Measurements from ENCODE around the gene GARIN1A. TPM values are rescaled to one million over a fixed set of nuclear protein-coding genes. Genes with fewer than 3 reads are reported as not detected.
"Not testable (repeated sequence)": the region's sequence is repeated elsewhere in the genome, so short reads cannot be mapped to it uniquely, and the experiment has no call there.

GARIN1A gene
- total RNA-seq, result 1 to 10 TPM; 2.6 to 2.7 TPM

DNA sequence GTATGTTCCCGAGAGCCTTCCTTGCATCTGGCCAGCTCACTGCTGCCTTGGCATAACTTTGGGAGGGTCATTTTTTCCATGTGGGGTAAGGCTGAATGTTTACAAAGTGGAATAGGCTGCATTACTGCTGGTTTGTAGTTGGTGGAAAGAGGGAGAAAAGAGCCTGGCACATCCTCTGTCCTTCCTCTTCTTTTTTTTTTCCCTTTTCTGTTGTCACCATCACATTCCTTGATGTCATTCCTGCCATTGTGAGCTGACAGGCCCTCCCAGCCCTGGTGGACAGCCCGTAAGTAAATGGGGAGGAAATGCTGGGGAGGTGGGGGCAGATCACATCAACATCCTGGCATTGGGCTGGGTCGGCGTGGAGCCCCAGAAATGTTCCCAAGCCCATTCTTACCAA, at the start of gene GARIN1A:
Gene GARIN1A (plus strand): TSS at position 301 of the 400 bp plus-strand sequence. CDS start 106 bp downstream, outside the sequence.
- H3K27me3 Mint-ChIP-seq (ENCODE audit: low read depth), result peaks cover 40% of the 10 kb centered on the region
- H3K4me1 Mint-ChIP-seq (ENCODE audit: low read depth), result peaks cover 5% of the 10 kb centered on the region
- H3K36me3 Mint-ChIP-seq (ENCODE audit: insufficient read depth in 2 of 2), result no peaks in the 10 kb centered on the region
- H3K27ac Mint-ChIP-seq, result no peak within 1 kb of the TSS
- ATAC-seq (replicated peaks in 1 of 2) (no peak), DNase-seq (no peak)
- no peaks in the 10 kb centered on the region for H3K9me3 Mint-ChIP-seq
- H3K4me3 Mint-ChIP-seq, result no peak within 1 kb of the TSS

DNA sequence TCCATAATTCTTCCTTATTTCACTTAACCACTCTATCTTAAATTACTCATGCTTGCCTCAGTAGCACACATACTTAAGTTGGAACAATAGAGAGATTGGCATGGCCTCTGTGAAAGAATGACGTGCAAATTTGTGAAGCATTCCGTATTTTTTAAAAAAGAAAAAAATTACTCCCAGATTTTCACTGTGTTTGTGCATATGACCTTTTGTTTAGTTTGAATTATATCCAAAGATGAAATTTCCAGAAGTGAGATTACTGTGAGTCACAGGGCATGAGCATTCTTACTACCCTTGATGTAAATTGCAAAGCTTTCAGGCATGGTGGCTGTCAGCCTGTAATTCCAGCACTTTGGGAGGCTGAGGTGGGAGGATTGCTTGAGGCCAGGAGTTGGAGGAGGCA, 45.0 kb upstream of the GARIN1A start:
- H3K4me1 Mint-ChIP-seq (ENCODE audit: low read depth); H3K27me3 Mint-ChIP-seq (ENCODE audit: low read depth); H3K27ac Mint-ChIP-seq; DNase-seq; ATAC-seq (replicated peaks in 1 of 2); H3K4me3 Mint-ChIP-seq; H3K9me3 Mint-ChIP-seq: not testable (repeated sequence)
- peaks cover 3 to 26% of the 10 kb centered on the region in 2 donors for H3K36me3 Mint-ChIP-seq (ENCODE audit: insufficient read depth in 2 of 2)

DNA sequence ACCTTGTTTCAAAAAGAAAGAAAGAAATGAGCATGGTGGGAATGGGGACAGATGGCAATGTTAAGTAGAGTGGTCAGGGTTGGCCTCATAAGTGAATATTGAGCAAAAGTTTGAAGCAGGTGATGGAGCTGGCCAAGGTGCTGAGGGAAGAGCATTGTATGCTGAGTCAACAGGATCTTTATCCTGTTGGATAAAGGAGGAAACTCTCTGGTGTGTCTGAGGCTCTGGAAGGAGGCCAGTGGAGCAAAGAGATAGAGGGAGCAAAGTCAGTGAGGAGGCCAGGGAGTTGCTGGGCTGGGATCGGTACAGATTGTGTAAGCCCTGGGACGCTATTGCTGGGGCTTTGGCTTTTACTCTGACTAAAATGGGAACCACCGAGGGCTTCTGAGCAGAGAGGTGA, 38.2 kb upstream of the GARIN1A start:
- not testable (repeated sequence) for ATAC-seq (replicated peaks in 1 of 2); H3K27ac Mint-ChIP-seq; H3K9me3 Mint-ChIP-seq; H3K4me3 Mint-ChIP-seq; H3K27me3 Mint-ChIP-seq (ENCODE audit: low read depth); DNase-seq; H3K4me1 Mint-ChIP-seq (ENCODE audit: low read depth)
- H3K36me3 Mint-ChIP-seq (ENCODE audit: insufficient read depth in 2 of 2), result peaks cover 7 to 22% of the 10 kb centered on the region in 2 donors

DNA sequence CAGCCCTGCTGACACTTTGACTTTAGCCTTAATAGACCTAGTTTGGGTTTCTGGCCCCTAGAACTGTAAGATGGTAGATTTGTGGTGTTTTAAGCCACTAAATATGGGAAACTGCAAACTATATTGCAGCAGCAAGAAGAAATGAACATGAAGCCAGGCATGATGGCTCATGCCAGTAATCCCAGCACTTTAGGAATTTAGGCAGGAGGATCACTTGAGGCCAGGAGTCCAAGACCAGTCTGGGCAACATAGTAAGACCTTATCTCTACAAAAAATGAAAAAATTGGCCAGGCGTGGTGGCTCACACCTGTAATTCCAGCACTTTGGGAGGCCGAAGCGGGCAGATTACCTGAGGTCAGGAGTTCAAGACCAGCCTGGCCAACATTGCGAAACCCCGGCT, 26.9 kb upstream of the GARIN1A start:
- H3K9me3 Mint-ChIP-seq; DNase-seq; H3K27ac Mint-ChIP-seq; H3K27me3 Mint-ChIP-seq (ENCODE audit: low read depth); ATAC-seq (replicated peaks in 1 of 2); H3K4me1 Mint-ChIP-seq (ENCODE audit: low read depth); H3K4me3 Mint-ChIP-seq; H3K36me3 Mint-ChIP-seq (ENCODE audit: insufficient read depth in 2 of 2): not testable (repeated sequence)

DNA sequence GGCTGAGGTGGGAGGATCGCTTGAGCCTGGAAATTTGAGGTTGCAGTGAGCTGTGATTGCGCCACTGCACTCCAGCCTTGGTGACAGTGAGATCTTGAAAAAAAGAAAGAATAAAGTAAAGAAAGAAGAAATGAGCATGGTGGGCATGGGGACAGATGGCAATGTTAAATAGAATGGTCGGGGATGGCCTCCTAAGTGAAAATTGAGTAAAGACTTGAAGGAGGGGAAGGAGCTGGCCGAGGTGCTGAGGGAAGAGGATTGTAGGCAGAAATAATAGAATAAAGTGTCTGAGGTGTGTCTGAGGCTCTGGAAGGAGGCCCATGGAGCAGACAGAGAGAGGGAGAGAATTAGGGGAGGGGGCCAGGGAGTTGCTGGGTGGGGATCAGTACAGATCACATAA, 26.2 kb upstream of the GARIN1A start:
- not testable (repeated sequence) for ATAC-seq (replicated peaks in 1 of 2); H3K27me3 Mint-ChIP-seq (ENCODE audit: low read depth); H3K9me3 Mint-ChIP-seq; H3K4me3 Mint-ChIP-seq; DNase-seq; H3K4me1 Mint-ChIP-seq (ENCODE audit: low read depth); H3K36me3 Mint-ChIP-seq (ENCODE audit: insufficient read depth in 2 of 2)
- peak overlapping the region; percentile 20 for H3K27ac Mint-ChIP-seq

DNA sequence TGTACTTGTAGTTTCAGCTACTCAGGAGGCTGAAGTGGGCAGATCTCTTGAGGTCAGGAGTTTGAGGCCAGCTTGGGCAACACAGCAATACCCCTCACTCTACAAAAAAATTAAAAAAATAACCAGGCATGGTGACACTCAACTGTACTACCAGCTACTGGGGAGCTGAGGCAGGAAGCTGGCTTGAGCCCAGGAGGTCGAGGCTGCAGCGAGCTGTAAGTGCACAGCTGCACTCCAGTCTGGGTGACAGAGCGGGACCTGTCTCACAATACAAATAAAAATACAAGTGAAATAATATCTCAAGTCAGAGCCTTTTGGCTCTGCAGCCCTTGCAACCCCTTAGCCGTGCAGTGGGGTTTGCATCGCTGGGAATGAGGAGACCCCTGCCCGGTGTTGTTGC, 25.2 kb upstream of the GARIN1A start:
- H3K9me3 Mint-ChIP-seq; H3K36me3 Mint-ChIP-seq (ENCODE audit: insufficient read depth in 2 of 2); ATAC-seq (replicated peaks in 1 of 2); DNase-seq; H3K27me3 Mint-ChIP-seq (ENCODE audit: low read depth); H3K4me1 Mint-ChIP-seq (ENCODE audit: low read depth); H3K27ac Mint-ChIP-seq; H3K4me3 Mint-ChIP-seq: not testable (repeated sequence)

DNA sequence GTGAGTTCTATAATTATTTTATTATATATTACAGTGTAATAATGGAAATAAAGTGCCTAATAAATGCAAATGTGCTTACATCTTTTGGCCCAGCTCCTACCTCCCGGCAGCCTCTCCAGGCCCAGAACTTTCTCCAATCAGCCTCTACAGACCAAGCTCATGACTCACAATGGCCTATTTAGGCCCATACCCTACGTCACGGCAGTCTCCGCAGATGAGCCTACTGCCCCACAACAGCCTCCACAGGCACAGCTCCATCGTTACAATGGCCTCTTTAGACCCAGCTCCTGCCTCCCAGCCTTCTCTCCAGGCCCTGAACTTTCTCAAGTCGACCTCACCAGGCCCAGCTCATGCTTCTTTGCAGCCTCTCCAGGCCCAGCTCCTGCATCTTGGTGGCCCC, 21.0 kb upstream of the GARIN1A start:
- not testable (repeated sequence) for H3K27ac Mint-ChIP-seq; H3K4me1 Mint-ChIP-seq (ENCODE audit: low read depth); DNase-seq; ATAC-seq (replicated peaks in 1 of 2); H3K9me3 Mint-ChIP-seq; H3K36me3 Mint-ChIP-seq (ENCODE audit: insufficient read depth in 2 of 2); H3K4me3 Mint-ChIP-seq; H3K27me3 Mint-ChIP-seq (ENCODE audit: low read depth)

DNA sequence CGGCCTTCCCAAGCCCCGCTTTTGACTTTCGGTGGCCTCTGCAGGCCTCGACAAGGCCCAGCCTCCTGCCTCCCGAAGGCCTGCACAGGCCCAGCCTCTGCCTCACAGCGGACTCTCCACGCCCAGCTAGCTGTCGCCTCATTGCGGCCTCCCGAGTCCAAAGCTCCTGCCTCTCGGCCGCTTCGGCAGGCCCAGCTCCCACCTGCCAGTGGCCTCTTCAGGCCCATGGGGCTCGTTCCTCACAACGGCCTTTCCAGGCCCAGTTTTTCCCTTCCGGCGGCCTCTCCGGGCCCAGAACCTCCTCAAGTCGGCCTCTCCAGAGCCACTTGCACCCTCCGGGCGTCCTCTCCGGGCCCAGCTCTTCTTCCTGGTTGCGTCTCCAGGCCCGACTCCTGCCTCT, 19.5 kb upstream of the GARIN1A start:
- H3K4me1 Mint-ChIP-seq (ENCODE audit: low read depth); H3K27me3 Mint-ChIP-seq (ENCODE audit: low read depth); ATAC-seq (replicated peaks in 1 of 2); H3K4me3 Mint-ChIP-seq; DNase-seq; H3K27ac Mint-ChIP-seq; H3K9me3 Mint-ChIP-seq; H3K36me3 Mint-ChIP-seq (ENCODE audit: insufficient read depth in 2 of 2): not testable (repeated sequence)

DNA sequence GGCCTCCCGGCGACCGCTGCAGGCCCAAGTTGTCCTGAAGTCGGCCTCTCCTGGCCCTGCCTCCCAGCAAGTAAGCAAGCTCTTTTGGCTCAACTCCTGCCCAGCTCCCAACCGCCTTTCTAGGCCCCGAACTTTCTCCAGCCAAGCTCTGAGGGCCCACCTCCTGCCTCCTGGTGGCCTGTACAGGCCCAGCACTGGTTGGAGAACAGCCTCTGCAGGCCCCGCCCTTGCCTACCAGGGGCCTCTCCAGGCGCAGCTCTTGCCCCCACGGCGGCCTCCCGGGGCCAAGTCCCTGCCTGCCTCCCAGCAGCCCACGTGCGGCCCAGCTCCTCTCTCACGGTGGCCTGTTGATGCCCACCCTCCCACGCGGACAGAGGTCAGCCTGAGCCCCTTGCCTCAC, 18.9 kb upstream of the GARIN1A start:
- H3K27ac Mint-ChIP-seq; H3K4me1 Mint-ChIP-seq (ENCODE audit: low read depth); H3K36me3 Mint-ChIP-seq (ENCODE audit: insufficient read depth in 2 of 2); H3K9me3 Mint-ChIP-seq; DNase-seq; H3K4me3 Mint-ChIP-seq; H3K27me3 Mint-ChIP-seq (ENCODE audit: low read depth); ATAC-seq (replicated peaks in 1 of 2): not testable (repeated sequence)

DNA sequence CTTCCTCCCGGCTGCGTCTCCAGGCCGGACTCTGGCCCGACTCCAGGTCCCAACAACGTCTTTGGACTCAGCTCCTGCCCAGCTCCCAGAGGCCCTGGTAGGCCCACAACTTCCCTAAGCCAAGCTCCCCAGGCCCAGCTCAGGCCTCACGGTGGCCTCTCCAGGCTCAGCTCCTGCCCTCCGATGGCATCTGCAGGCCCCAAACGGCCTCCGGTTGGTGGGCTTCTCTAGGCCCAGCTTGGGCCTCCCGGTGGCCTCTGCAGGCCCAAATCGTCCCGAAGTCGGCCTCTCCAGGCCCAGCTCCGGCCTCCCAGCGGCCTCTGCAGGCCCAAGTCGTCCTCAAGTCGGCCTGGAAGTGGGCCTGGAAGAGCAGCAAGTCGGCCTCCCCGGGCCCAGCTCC, 18.0 kb upstream of the GARIN1A start:
- H3K27ac Mint-ChIP-seq; H3K27me3 Mint-ChIP-seq (ENCODE audit: low read depth): not testable (repeated sequence)

DNA sequence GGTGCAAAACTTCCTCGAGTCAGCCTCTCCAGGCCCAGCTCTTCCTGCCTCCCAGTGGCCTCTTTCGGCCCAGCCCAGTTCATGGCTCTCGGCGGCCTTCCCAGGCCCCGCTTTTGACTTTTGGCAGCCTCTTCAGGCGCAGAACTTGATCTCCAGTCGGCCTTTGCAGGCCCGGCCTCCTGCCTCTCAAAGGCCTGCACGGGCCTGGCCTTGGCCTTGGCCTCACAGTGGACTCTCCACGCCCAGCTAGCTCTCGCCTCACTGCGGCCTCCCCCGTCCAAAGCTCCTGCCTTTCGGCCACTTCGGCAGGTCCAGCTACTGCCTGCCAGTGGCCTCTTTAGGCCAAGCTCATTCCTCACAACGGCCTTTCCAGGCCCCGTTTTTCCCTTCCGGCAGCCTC, 17.6 kb upstream of the GARIN1A start:
- H3K36me3 Mint-ChIP-seq (ENCODE audit: insufficient read depth in 2 of 2); H3K27me3 Mint-ChIP-seq (ENCODE audit: low read depth); H3K27ac Mint-ChIP-seq; H3K4me1 Mint-ChIP-seq (ENCODE audit: low read depth); H3K9me3 Mint-ChIP-seq; H3K4me3 Mint-ChIP-seq; ATAC-seq (replicated peaks in 1 of 2); DNase-seq: not testable (repeated sequence)

More for the DNA sequence above, 18.0 kb upstream of the GARIN1A start:
- DNase-seq; H3K9me3 Mint-ChIP-seq; H3K4me3 Mint-ChIP-seq; H3K4me1 Mint-ChIP-seq (ENCODE audit: low read depth); H3K36me3 Mint-ChIP-seq (ENCODE audit: insufficient read depth in 2 of 2); ATAC-seq (replicated peaks in 1 of 2): not testable (repeated sequence)

DNA sequence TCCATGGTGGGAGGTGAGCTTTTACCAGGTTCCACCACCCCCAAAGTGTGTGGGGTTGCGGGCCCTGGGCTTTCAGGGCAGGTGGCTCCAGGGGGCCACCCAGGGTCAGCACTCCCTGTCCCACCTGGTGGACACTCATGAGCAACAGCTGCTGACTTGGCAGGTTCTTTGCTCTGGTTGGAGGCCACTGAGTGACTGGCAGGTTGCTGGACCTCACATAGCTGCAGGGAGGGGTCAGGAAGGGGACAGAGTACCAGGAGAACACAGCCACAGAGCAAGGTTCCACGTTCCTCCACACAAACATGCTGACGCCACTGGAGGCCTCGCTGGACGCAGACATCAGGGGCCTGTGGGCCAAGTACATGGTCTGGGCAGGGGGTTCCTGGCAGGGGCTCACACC, 13.7 kb upstream of the GARIN1A start:
- peaks cover 8 to 15% of the 10 kb centered on the region in 2 donors for H3K36me3 Mint-ChIP-seq (ENCODE audit: insufficient read depth in 2 of 2)
- not testable (repeated sequence) for H3K4me1 Mint-ChIP-seq (ENCODE audit: low read depth); ATAC-seq (replicated peaks in 1 of 2); H3K9me3 Mint-ChIP-seq; H3K4me3 Mint-ChIP-seq; H3K27ac Mint-ChIP-seq; H3K27me3 Mint-ChIP-seq (ENCODE audit: low read depth); DNase-seq

DNA sequence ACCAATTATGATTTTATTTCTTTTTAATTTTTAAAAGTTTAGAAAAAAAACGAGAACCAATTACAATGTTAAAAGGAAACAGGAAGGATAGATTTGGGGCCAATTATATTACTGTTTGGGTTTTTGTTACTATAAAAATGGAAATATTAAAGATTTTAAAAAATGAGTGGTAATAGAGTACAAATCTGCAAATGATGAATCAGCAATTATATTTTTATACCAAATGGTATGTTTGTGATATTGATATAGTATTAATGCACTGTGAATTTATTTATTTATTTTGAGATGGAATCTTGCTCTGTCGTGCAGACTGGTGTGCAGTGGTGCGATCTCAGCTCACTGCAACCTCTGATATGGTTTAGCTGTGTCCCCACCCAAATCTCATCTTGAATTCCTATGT, 11.5 kb upstream of the GARIN1A start:
- ATAC-seq (replicated peaks in 1 of 2) (no peak), DNase-seq (no peak)
- H3K4me3 Mint-ChIP-seq, result no peak overlapping the region
- no peaks in the 10 kb centered on the region for H3K27me3 Mint-ChIP-seq (ENCODE audit: low read depth)
- H3K4me1 Mint-ChIP-seq (ENCODE audit: low read depth), result no peaks in the 10 kb centered on the region
- peaks cover 8 to 10% of the 10 kb centered on the region in 2 donors for H3K36me3 Mint-ChIP-seq (ENCODE audit: insufficient read depth in 2 of 2)
- H3K9me3 Mint-ChIP-seq, result peaks cover 6 to 9% of the 10 kb centered on the region in 2 donors
- no peak overlapping the region for H3K27ac Mint-ChIP-seq

DNA sequence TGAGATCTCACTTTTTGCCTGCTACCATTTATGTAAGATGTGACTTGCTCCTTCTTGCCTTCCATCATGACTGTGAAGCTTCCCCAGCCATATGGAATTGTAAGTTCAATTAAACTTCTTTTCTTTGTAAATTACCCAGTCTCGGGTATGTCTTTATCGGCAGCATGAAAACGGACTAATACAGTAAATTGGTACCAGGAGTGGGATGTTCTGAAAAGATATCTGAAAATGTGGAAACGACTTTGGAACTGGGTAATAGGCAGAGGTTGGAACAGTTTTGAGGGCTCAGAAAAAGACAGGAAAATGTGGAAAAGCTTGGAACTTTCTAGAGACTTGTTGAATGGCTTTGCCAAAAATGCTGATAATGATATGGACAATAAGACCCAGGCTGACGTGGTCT, 10.6 kb upstream of the GARIN1A start:
- no peak for DNase-seq
- no peak for ATAC-seq (replicated peaks in 1 of 2)
- H3K4me3 Mint-ChIP-seq, result no peak overlapping the region
- H3K9me3 Mint-ChIP-seq, result peaks cover 6 to 9% of the 10 kb centered on the region in 2 donors
- no peak overlapping the region for H3K27ac Mint-ChIP-seq
- H3K4me1 Mint-ChIP-seq (ENCODE audit: low read depth), result no peaks in the 10 kb centered on the region
- H3K36me3 Mint-ChIP-seq (ENCODE audit: insufficient read depth in 2 of 2), result peaks cover 8 to 10% of the 10 kb centered on the region in 2 donors
- H3K27me3 Mint-ChIP-seq (ENCODE audit: low read depth), result no peaks in the 10 kb centered on the region
